Nephron (organoid): ENCODE results near the gene CRCP.
"Not testable (repeated sequence)": the region's sequence is repeated elsewhere in the genome, so short reads cannot be mapped to it uniquely, and the experiment has no call there.

ENCODE experiments used
- H3K27ac Mint-ChIP-seq, 3 experiments: 2 replicates each; pipeline ENCODE4 v1.8.0; 2020; ENCODE audit warnings: mixed read lengths in 3 of 3, mild to moderate bottlenecking in 2 of 3, moderate library complexity in 1 of 3
- H3K27me3 Mint-ChIP-seq: 2 replicates; pipeline ENCODE4 v1.8.0; 2021; ENCODE audit warnings: low read depth, mild to moderate bottlenecking, moderate library complexity, mixed read lengths
- H3K36me3 Mint-ChIP-seq: 2 replicates; pipeline ENCODE4 v1.8.0; 2020; ENCODE audit warnings: low read depth, mixed read lengths
- H3K4me1 Mint-ChIP-seq: 2 replicates; pipeline ENCODE4 v1.8.0; 2020; ENCODE audit warnings: mixed read lengths
- H3K4me3 Mint-ChIP-seq, 3 experiments: 2 replicates each; pipeline ENCODE4 v1.8.0; 2020; ENCODE audit warnings: mild to moderate bottlenecking in 3 of 3, mixed read lengths in 3 of 3, moderate library complexity in 2 of 3
- H3K9me3 Mint-ChIP-seq: 2 replicates; pipeline ENCODE4 v1.8.0; 2020; ENCODE audit warnings: mixed read lengths
- CTCF ChIP-seq, 3 experiments: fragments of 200-600 bp; sonication (generic); IDR thresholded peaks; one replicate each; pipeline ENCODE4 v1.5.0; 2021; ENCODE audit warnings: antibody characterized with exemption in 3 of 3; ENCODE audit not compliant: unreplicated experiment in 3 of 3

CRCP gene

DNA sequence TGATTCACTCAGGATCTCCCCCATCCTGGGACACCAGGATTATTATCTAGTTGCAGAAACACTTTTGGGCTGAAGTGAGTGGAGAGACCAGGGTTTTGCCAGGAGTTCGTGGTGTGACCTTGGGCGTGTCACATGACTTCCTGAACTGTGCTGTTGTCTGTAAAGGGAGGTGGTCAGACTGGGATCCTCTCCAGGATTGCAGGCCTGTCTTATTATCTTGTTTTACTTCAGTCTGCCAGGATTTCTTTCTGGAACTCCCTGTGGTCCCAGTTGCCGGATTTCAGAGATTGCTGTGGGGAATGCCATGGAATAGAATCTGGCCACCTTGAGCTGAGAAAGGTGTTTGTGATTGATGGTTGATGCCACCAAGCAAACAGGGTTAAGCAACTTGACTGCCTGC lies 35.8 kb downstream of the CRCP start:
- no peak for TF ChIP-seq CTCF (IDR thresholded peaks at IDR 0.05; ENCODE audit: unreplicated experiment in 3 of 3)
- no peak overlapping the region for H3K4me3 Mint-ChIP-seq
- H3K27me3 Mint-ChIP-seq, result peaks cover 3% of the 10 kb centered on the region
- peaks cover 63% of the 10 kb centered on the region for H3K36me3 Mint-ChIP-seq
- H3K9me3 Mint-ChIP-seq, result no peaks in the 10 kb centered on the region
- H3K4me1 Mint-ChIP-seq, result peaks cover 44% of the 10 kb centered on the region
- H3K27ac Mint-ChIP-seq, result peak overlapping the region; percentile 77 to 93 (median 87)

- Mint-ChIP-seq H3K4me1 (peaks cover 30% of the 10 kb centered on the region), H3K36me3 (peaks cover 62% of the 10 kb centered on the region), H3K27me3 (peaks cover 3% of the 10 kb centered on the region), H3K9me3 (no peaks in the 10 kb centered on the region), H3K4me3 (no peak overlapping the region), H3K27ac (peak overlapping the region; percentile 94 to 96 (median 94))
- no peak for TF ChIP-seq CTCF (IDR thresholded peaks at IDR 0.05; ENCODE audit: unreplicated experiment in 3 of 3)
Measured at GRCh38 chr7:66152371-66153191, 37.9 kb downstream of the CRCP start.

- Mint-ChIP-seq H3K27ac (peak overlapping the region in 1 of 3 experiments; percentile 68), H3K4me3 (no peak overlapping the region), H3K4me1 (peaks cover 26% of the 10 kb centered on the region), H3K36me3 (peaks cover 68% of the 10 kb centered on the region), H3K9me3 (peaks cover 7% of the 10 kb centered on the region), H3K27me3 (peaks cover 3% of the 10 kb centered on the region)
- no peak for TF ChIP-seq CTCF (IDR thresholded peaks at IDR 0.05; ENCODE audit: unreplicated experiment in 3 of 3)
Measured at GRCh38 chr7:66153691-66154090, 39.0 kb downstream of the CRCP start.

DNA sequence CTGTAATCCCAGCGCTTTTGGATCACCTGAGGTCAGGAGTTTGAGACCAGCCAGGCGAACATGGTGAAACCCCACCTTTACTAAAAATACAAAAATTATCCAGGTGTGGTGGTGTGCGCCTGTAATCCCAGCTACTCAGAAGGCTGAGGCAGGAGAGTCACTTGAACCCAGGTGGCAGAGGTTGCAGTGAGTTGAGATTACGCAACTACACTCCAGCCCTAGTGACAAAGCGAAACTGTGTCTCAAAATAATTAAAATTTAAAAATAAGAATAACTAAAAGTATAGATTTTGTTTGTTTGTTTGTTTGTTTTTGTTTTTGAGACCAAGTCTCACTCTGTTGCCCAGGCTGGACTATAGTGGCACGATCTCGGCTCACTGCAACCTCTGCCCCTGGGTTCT lies 41.4 kb downstream of the CRCP start:
- Mint-ChIP-seq H3K9me3 (peaks cover 10% of the 10 kb centered on the region), H3K4me1 (peaks cover 10% of the 10 kb centered on the region), H3K36me3 (peaks cover 70% of the 10 kb centered on the region)
- H3K27ac Mint-ChIP-seq, H3K4me3 Mint-ChIP-seq, H3K27me3 Mint-ChIP-seq: not testable (repeated sequence)

- H3K36me3 Mint-ChIP-seq, result peaks cover 72% of the 10 kb centered on the region
- H3K27me3 Mint-ChIP-seq, result peaks cover 3% of the 10 kb centered on the region
- H3K4me3 Mint-ChIP-seq, result no peak overlapping the region
- peaks cover 7% of the 10 kb centered on the region for H3K4me1 Mint-ChIP-seq
- peaks cover 13% of the 10 kb centered on the region for H3K9me3 Mint-ChIP-seq
- H3K27ac Mint-ChIP-seq, result no peak overlapping the region
- TF ChIP-seq CTCF (IDR thresholded peaks at IDR 0.05; ENCODE audit: unreplicated experiment in 3 of 3), result no peak
Measured at GRCh38 chr7:66157060-66157459, 42.4 kb downstream of the CRCP start.

- Mint-ChIP-seq H3K4me1 (no peaks in the 10 kb centered on the region), H3K27ac (no peak overlapping the region), H3K27me3 (no peaks in the 10 kb centered on the region), H3K36me3 (peaks cover 34% of the 10 kb centered on the region), H3K4me3 (no peak overlapping the region), H3K9me3 (peaks cover 13% of the 10 kb centered on the region)
- TF ChIP-seq CTCF (IDR thresholded peaks at IDR 0.05; ENCODE audit: unreplicated experiment in 3 of 3), result no peak
Measured at GRCh38 chr7:66162622-66163021, 48.0 kb downstream of the CRCP start.
